ENCODE measurements around the gene DBET.

- TF ChIP-seq CTCF (IDR thresholded peaks at IDR 0.05): no peak
- no peak for TF ChIP-seq POLR2A (IDR thresholded peaks at IDR 0.05)
Observed at GRCh38 chr4:190015538-190016368, 48.5 kb upstream of the DBET start.
